Mucosa of descending colon (tissue), 3 donors: ENCODE measurements around the gene SNTG2. TPM values are rescaled to one million over a fixed set of nuclear protein-coding genes. Genes with fewer than 3 reads are reported as not detected.

ENCODE experiments used
- ATAC-seq: fragments of 200-7000 bp; cut with Tn5 transposase; one replicate; pipeline ENCODE4 v1.9.1; 2020; ENCODE audit warnings: mild to moderate bottlenecking, moderate library complexity
- DNase-seq, 3 donors: peaks; one replicate each; pipeline ENCODE4 v3.0.0-alpha.2; 2020
- H3K36me3 ChIP-seq: fragments of 200-600 bp; one replicate; pipeline ENCODE4 v1.8.0; 2021; ENCODE audit warnings: low read depth, mild to moderate bottlenecking
- H3K4me1 ChIP-seq: fragments of 200-600 bp; one replicate; pipeline ENCODE4 v1.8.0; 2021; ENCODE audit warnings: low read depth, mild to moderate bottlenecking
- H3K4me3 ChIP-seq: fragments of 200-600 bp; one replicate; pipeline ENCODE4 v1.8.0; 2021; ENCODE audit warnings: mild to moderate bottlenecking
- H3K9me3 ChIP-seq: fragments of 200-600 bp; one replicate; pipeline ENCODE4 v1.8.0; 2021; ENCODE audit warnings: mild to moderate bottlenecking
- CTCF ChIP-seq: fragments of 200-600 bp; IDR thresholded peaks from one replicate; pipeline ENCODE4 v1.8.0; 2022; ENCODE audit warnings: antibody characterized with exemption, mild to moderate bottlenecking
- intact Hi-C, 2 donors: fragments of 100-400 bp; cut with DNase I in 1 of 2; cut with micrococcal nuclease in 1 of 2; formaldehyde crosslinking; loops; one replicate each; pipeline versions ENCODE4 v1.11.0 to v1.11.1; 2022; cut with DNase I, micrococcal nuclease
- total RNA-seq, 3 donors: library from RNA; stranded (reverse); fragmentation: NEBNext Ultra II Directional in 2 of 3; extraction: Animal tissue kit (Norgen Biotek cat#: 25700) in 2 of 3; gene quantifications; one replicate each; pipeline versions ENCODE4 v1.2.1 to v1.2.4, GENCODE V29; 2021 to 2023
- donor health status: DM: no; HTN: no; CAD: no; lungs with moderate emphysema.
- donor health status: DM: no; HTN: no; CAD: no.
- donor health status: DM: no; HTN: yes; CAD: no.

The SNTG2 gene
- total RNA-seq, 3 donors from 2014 or later, result 0.38 to 3.0 (median 2.8) TPM

DNA sequence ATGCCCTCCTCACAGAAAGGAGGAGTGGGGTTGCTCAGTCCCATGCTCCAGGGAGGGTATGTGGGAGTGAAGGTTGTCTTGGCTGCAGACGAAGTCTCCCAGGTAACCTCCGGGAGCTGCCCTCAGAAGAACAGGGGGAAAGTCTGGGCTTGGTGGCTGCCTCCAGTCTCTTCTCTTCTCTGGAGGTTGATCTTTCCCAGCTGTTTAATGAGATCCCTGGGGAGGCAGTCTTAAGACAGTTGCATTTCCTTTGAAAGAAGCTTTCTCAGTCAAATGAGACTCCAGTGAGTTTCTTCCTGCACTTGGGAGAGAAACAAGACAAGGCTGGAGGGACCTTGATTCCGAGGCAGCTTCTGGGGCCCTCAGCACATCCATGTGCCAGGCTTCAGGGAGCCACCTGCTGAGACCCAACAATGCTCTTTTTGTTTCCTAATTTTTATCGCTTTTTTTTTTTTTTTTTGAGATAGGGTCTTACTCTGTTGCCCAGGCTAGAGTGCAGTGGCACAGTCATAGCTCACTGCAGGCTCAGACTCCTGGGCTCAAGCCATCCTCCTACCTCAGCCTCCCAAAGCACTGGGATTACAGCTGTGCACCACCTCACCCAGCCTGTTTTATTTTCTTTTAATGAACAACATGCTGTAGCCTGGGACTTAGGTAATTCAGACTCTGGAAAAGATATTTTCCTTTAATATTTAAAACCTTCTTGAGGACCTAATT, 390.9 kb downstream of the SNTG2 start:
- no peaks in the 10 kb centered on the region for H3K9me3 ChIP-seq
- TF ChIP-seq CTCF, result no peak
- DNase-seq (no peak), ATAC-seq (no peak)
- H3K4me1 ChIP-seq, result no peaks in the 10 kb centered on the region
- H3K4me3 ChIP-seq, result no peak overlapping the region
- intact Hi-C loops, result no loop called here
- no peaks in the 10 kb centered on the region for H3K36me3 ChIP-seq

GRCh38 chr2:1348789-1349188, 398.1 kb downstream of the SNTG2 start:
- peaks cover 22% of the 10 kb centered on the region for H3K9me3 ChIP-seq

GRCh38 chr2:1350111-1350510, 399.5 kb downstream of the SNTG2 start:
- no peak for DNase-seq
- Histone ChIP-seq H3K36me3 (no peaks in the 10 kb centered on the region), H3K4me3 (no peak overlapping the region), H3K9me3 (peaks cover 22% of the 10 kb centered on the region), H3K4me1 (no peaks in the 10 kb centered on the region)
- TF ChIP-seq CTCF, result no peak
- ATAC-seq, result no peak
- intact Hi-C loops, result no loop called here

More at GRCh38 chr2:1348789-1349188, 398.1 kb downstream of the SNTG2 start:
- intact Hi-C loops, result no loop called here
- Histone ChIP-seq H3K36me3 (no peaks in the 10 kb centered on the region), H3K4me3 (no peak overlapping the region), H3K4me1 (no peaks in the 10 kb centered on the region)
- ATAC-seq, result no peak
- TF ChIP-seq CTCF, result no peak
- no peak for DNase-seq

GRCh38 chr2:1353124-1353523, 402.5 kb downstream of the SNTG2 start:
- intact Hi-C loops, result no loop called here
- TF ChIP-seq CTCF, result no peak
- peaks cover 15% of the 10 kb centered on the region for H3K9me3 ChIP-seq
- H3K4me3 ChIP-seq, result no peak overlapping the region
- H3K36me3 ChIP-seq, result no peaks in the 10 kb centered on the region
- ATAC-seq, result no peak
- no peaks in the 10 kb centered on the region for H3K4me1 ChIP-seq
- no peak for DNase-seq

GRCh38 chr2:1353543-1353942, 402.9 kb downstream of the SNTG2 start:
- Histone ChIP-seq H3K4me1 (no peaks in the 10 kb centered on the region), H3K36me3 (no peaks in the 10 kb centered on the region), H3K4me3 (no peak overlapping the region), H3K9me3 (peaks cover 11% of the 10 kb centered on the region)
- intact Hi-C loops, result no loop called here
- ATAC-seq, result no peak
- TF ChIP-seq CTCF, result no peak
- no peak for DNase-seq
